G401 (cell line): ENCODE results near the gene ARIH2. TPM values are rescaled to one million over a fixed set of nuclear protein-coding genes. Genes with fewer than 3 reads are reported as not detected.
"Not testable (repeated sequence)": the region's sequence is repeated elsewhere in the genome, so short reads cannot be mapped to it uniquely, and the experiment has no call there.

Experiments used
- DNase-seq: peaks from one replicate; pipeline ENCODE4 v3.0.0-alpha.2; 2015; ENCODE audit warnings: low spot score
- in situ Hi-C: cut with HindIII; loops from 2 replicates; pipeline ENCODE4 v1.10.0; 2016; ENCODE audit warnings: low sequenced_read_pairs, mixed read lengths
- total RNA-seq: library from RNA; depleted of rRNA; stranded (reverse); fragments of >200 nt; shearing (Covaris generic); gene quantifications from 2 replicates; pipeline ENCODE4 v1.2.3, GENCODE V29; 2014

The ARIH2 gene
- total RNA-seq, 1 experiment from 2014 or later = 165 TPM

GRCh38 chr3:48993834-48994233, 75.2 kb downstream of the ARIH2 start:
- in situ Hi-C loops = no loop called here
- no peak for DNase-seq

- no peak for DNase-seq
- in situ Hi-C loops = no loop called here
Measured at GRCh38 chr3:48996640-48997039, 78.0 kb downstream of the ARIH2 start.

GRCh38 chr3:48997102-48997635, 78.5 kb downstream of the ARIH2 start:
- no peak for DNase-seq
- in situ Hi-C loops = no loop called here

- in situ Hi-C loops = no loop called here
- DNase-seq = peak; percentile 57
Measured at GRCh38 chr3:48997714-48998637, 79.3 kb downstream of the ARIH2 start.

GRCh38 chr3:48999085-48999858, 80.6 kb downstream of the ARIH2 start:
- DNase-seq = no peak
- in situ Hi-C loops = no loop called here

- no peak for DNase-seq
- in situ Hi-C loops = no loop called here
Measured at GRCh38 chr3:49001155-49001554, 82.5 kb downstream of the ARIH2 start.

- no peak for DNase-seq
- in situ Hi-C loops = no loop called here
Measured at GRCh38 chr3:49004352-49005302, 86.0 kb downstream of the ARIH2 start.

GRCh38 chr3:49005303-49005680, 86.7 kb downstream of the ARIH2 start:
- in situ Hi-C loops = no loop called here

GRCh38 chr3:49005998-49006397, 87.4 kb downstream of the ARIH2 start:
- DNase-seq = no peak
- in situ Hi-C loops = no loop called here

More at GRCh38 chr3:49005303-49005680, 86.7 kb downstream of the ARIH2 start:
- DNase-seq = no peak

- in situ Hi-C loops = no loop called here
- peak; percentile 46 for DNase-seq
Measured at GRCh38 chr3:49006408-49007067, 87.9 kb downstream of the ARIH2 start.

GRCh38 chr3:49007068-49007770, 88.6 kb downstream of the ARIH2 start, which contains the start of gene WDR6:
TSS of gene WDR6 (plus strand) at chr3:49007391. CDS start at chr3:49007432, 41 bp downstream.
- in situ Hi-C loops = no loop called here
- DNase-seq = peak; percentile 98

- in situ Hi-C loops = no loop called here
Measured at GRCh38 chr3:49007771-49008528, 89.3 kb downstream of the ARIH2 start.

GRCh38 chr3:49008627-49009026, 90.0 kb downstream of the ARIH2 start:
- in situ Hi-C loops, DNase-seq: not testable (repeated sequence)

More at GRCh38 chr3:49007771-49008528, 89.3 kb downstream of the ARIH2 start:
- peak; percentile 77 for DNase-seq

- no peak for DNase-seq
- in situ Hi-C loops = no loop called here
Measured at GRCh38 chr3:49009396-49009795, 90.8 kb downstream of the ARIH2 start.

GRCh38 chr3:49012441-49013017, 93.9 kb downstream of the ARIH2 start:
- in situ Hi-C loops = no loop called here
- no peak for DNase-seq

GRCh38 chr3:49013113-49013737, 94.6 kb downstream of the ARIH2 start:
- no peak for DNase-seq
- in situ Hi-C loops = no loop called here
